Mesendoderm (in vitro differentiated cells): ENCODE data around the gene HOXB5. TPM values are rescaled to one million over a fixed set of nuclear protein-coding genes. Genes with fewer than 3 reads are reported as not detected.

Experiments used
- DNase-seq: peaks from one replicate; pipeline ENCODE4 v3.0.0; 2013
- H2AK5ac ChIP-seq: 2 replicates; pipeline ENCODE4 v1.6.1; 2013; ENCODE audit warnings: low read length, inconsistent platforms
- H2BK120ac ChIP-seq: 2 replicates; pipeline ENCODE4 v1.6.1; 2013; ENCODE audit warnings: low read depth, mild to moderate bottlenecking, low read length, moderate library complexity, mixed read lengths
- H2BK15ac ChIP-seq: replicated peaks from 2 replicates; pipeline ENCODE4 v1.6.1; 2013; ENCODE audit warnings: low read depth, mild to moderate bottlenecking, moderate library complexity
- H2BK5ac ChIP-seq: 2 replicates; pipeline ENCODE4 v1.6.1; 2013; ENCODE audit warnings: low read length, inconsistent platforms
- H3K18ac ChIP-seq: 2 replicates; pipeline ENCODE4 v1.6.1; 2013; ENCODE audit warnings: mild to moderate bottlenecking, low read length, mixed read lengths
- H3K23ac ChIP-seq: one replicate; pipeline ENCODE4 v1.6.1; 2013; ENCODE audit warnings: low read length
- H3K27ac ChIP-seq: 2 replicates; pipeline ENCODE4 v1.5.1; 2013; ENCODE audit warnings: low read depth, mild to moderate bottlenecking, inconsistent platforms, low read length, moderate library complexity
- H3K27me3 ChIP-seq: 2 replicates; pipeline ENCODE4 v1.6.1; 2013; ENCODE audit warnings: low read length, control low read depth, mild to moderate bottlenecking, inconsistent platforms; ENCODE audit not compliant: insufficient read depth, poor library complexity
- H3K36me3 ChIP-seq: 2 replicates; pipeline ENCODE4 v1.6.1; 2013; ENCODE audit warnings: low read length, inconsistent platforms; ENCODE audit not compliant: control insufficient read depth, insufficient read depth
- H3K4ac ChIP-seq: one replicate; pipeline ENCODE4 v1.6.1; 2013; ENCODE audit warnings: low read depth, mild to moderate bottlenecking, low read length, moderate library complexity
- H3K4me1 ChIP-seq: 2 replicates; pipeline ENCODE4 v1.6.1; 2013; ENCODE audit warnings: low read depth, low read length, inconsistent platforms; ENCODE audit not compliant: control insufficient read depth
- H3K4me2 ChIP-seq: 2 replicates; pipeline ENCODE4 v1.6.1; 2013; ENCODE audit warnings: low read length
- H3K4me3 ChIP-seq: 2 replicates; pipeline ENCODE4 v1.5.1; 2013; ENCODE audit warnings: mild to moderate bottlenecking, low read length
- H3K56ac ChIP-seq: one replicate; pipeline ENCODE4 v1.6.1; 2013; ENCODE audit warnings: low read length
- H3K79me1 ChIP-seq: 2 replicates; pipeline ENCODE4 v1.6.1; 2013; ENCODE audit warnings: low read length, inconsistent platforms
- H3K79me2 ChIP-seq: 2 replicates; pipeline ENCODE4 v1.6.1; 2013; ENCODE audit warnings: mild to moderate bottlenecking, low read length; ENCODE audit not compliant: control insufficient read depth, insufficient read depth
- H3K9ac ChIP-seq: 2 replicates; pipeline ENCODE4 v1.6.1; 2013; ENCODE audit warnings: low read length, inconsistent platforms
- H4K5ac ChIP-seq: one replicate; pipeline ENCODE4 v1.6.1; 2013; ENCODE audit warnings: low read length
- H4K8ac ChIP-seq: one replicate; pipeline ENCODE4 v1.6.1; 2013; ENCODE audit warnings: low read depth, mild to moderate bottlenecking, control low read depth, low read length, moderate library complexity
- WGBS: extraction: QIAGEN DNeasy Blood & Tissue Kit; methylation state at CpG from one replicate; pipeline ENCODE4 v1.1.7; 2013; ENCODE audit warnings: low lambda C conversion rate, missing lambda C conversion rate; ENCODE audit not compliant: insufficient coverage; ENCODE audit errors: extremely low coverage; 5-methylcytosine and 5-hydroxymethylcytosine counted together
- polyA plus RNA-seq, 2 experiments: library from polyadenylated mRNA; stranded (reverse); fragments of 200-250 nt; gene quantifications; one replicate each; pipeline ENCODE4 v1.2.3, GENCODE V29; 2013

Gene HOXB5
- polyA plus RNA-seq (2013, experiment 1 of 2): not detected
- polyA plus RNA-seq (2013, experiment 2 of 2): not detected

- Histone ChIP-seq H3K36me3 (no peaks in the 10 kb centered on the region), H3K18ac (no peak within 1 kb of the TSS), H3K4me3 (no peak within 1 kb of the TSS), H2BK120ac (no peak within 1 kb of the TSS), H3K79me2 (no peaks in the 10 kb centered on the region), H4K5ac (no peak within 1 kb of the TSS), H3K27ac (no peak within 1 kb of the TSS), H3K27me3 (peaks cover 89% of the 10 kb centered on the region), H3K56ac (peak within 1 kb of the TSS; percentile 76), H2BK15ac (no peak within 1 kb of the TSS), H4K8ac (no peak within 1 kb of the TSS), H3K4me1 (peaks cover 2% of the 10 kb centered on the region), H3K9ac (peak within 1 kb of the TSS; percentile 44), H2AK5ac (no peak within 1 kb of the TSS), H3K23ac (peak within 1 kb of the TSS; percentile 66), H3K4ac (no peak within 1 kb of the TSS), H2BK5ac (no peak within 1 kb of the TSS), H3K79me1 (no peaks in the 10 kb centered on the region), H3K4me2 (peak within 1 kb of the TSS; percentile 54)
- DNase-seq: peak; percentile 55
- no CpG with 5 or more reads among the region's 50 CpGs for WGBS
Measured at GRCh38 chr17:48593126-48593829, at the start of gene HOXB5. TSS of gene HOXB5 (minus strand) at chr17:48593779. CDS start at chr17:48593682, 97 bp downstream.

GRCh38 chr17:48642843-48643696 lies 49.5 kb upstream of the HOXB5 start:
- Histone ChIP-seq H3K56ac (peak overlapping the region; percentile 52), H3K79me2 (peaks cover 1% of the 10 kb centered on the region), H3K27ac (no peak overlapping the region), H2BK5ac (no peak overlapping the region), H2AK5ac (no peak overlapping the region), H3K4me2 (peak overlapping the region; percentile 5), H4K8ac (no peak overlapping the region), H3K4me1 (peaks cover 6% of the 10 kb centered on the region), H3K27me3 (peaks cover 68% of the 10 kb centered on the region), H2BK120ac (no peak overlapping the region), H3K23ac (peak overlapping the region; percentile 6), H3K36me3 (no peaks in the 10 kb centered on the region), H3K4me3 (no peak overlapping the region), H3K79me1 (no peaks in the 10 kb centered on the region), H4K5ac (no peak overlapping the region), H2BK15ac (no peak overlapping the region), H3K4ac (no peak overlapping the region), H3K18ac (no peak overlapping the region), H3K9ac (peak overlapping the region; percentile 39)
- DNase-seq: no peak
- no CpG with 5 or more reads among the region's 23 CpGs for WGBS

DNA sequence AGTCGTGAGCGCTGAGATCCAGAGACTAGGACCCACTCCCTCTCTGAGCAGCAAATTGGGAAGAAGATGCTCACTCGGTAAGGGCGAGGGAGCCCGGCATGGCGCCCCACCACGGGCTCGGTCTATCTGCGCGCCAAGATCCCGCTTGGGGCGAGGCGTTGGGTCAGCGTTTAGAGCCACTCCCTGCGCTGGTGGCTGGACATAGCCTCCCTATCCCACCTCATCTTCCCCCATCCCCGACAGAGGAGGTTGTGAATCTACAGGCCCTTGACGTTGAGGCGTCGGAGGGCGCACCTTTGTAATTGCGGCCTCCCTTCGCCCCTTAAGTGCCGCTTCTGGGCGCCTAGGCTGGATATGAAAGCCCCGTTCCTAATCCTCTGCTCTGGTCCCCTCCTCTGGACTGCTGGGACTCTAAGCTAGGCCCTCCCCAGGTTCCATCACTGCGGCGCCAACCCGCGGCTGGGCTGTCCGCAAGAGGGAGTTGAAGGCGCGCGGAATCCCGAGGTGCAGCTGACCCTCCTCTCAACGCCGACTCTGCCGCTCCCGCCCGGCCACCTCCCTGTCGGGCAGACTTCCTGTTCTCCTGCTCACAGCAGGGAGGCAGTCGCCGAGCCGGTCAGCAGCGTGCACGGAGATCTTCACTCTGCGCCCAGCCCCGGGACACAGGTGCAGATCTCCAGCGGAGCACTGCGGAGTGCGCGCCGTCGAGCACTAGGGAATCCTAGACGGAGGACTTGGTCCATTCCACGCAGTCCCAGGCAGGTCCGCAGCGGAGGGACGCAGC lies 48.7 kb upstream of the HOXB5 start:
- Histone ChIP-seq H3K9ac (peak overlapping the region; percentile 55), H3K56ac (peak overlapping the region; percentile 52), H2BK120ac (no peak overlapping the region), H3K79me2 (peaks cover 1% of the 10 kb centered on the region), H3K27ac (no peak overlapping the region), H3K18ac (no peak overlapping the region), H3K79me1 (no peaks in the 10 kb centered on the region), H4K5ac (no peak overlapping the region), H3K4ac (no peak overlapping the region), H2BK5ac (no peak overlapping the region), H3K4me3 (no peak overlapping the region), H3K36me3 (no peaks in the 10 kb centered on the region), H2BK15ac (no peak overlapping the region), H2AK5ac (no peak overlapping the region), H3K23ac (peak overlapping the region; percentile 20), H3K4me2 (peak overlapping the region; percentile 45), H3K4me1 (peaks cover 6% of the 10 kb centered on the region), H4K8ac (no peak overlapping the region), H3K27me3 (peaks cover 76% of the 10 kb centered on the region)
- DNase-seq: peak; percentile 91
- no CpG with 5 or more reads among the region's 58 CpGs for WGBS

DNA sequence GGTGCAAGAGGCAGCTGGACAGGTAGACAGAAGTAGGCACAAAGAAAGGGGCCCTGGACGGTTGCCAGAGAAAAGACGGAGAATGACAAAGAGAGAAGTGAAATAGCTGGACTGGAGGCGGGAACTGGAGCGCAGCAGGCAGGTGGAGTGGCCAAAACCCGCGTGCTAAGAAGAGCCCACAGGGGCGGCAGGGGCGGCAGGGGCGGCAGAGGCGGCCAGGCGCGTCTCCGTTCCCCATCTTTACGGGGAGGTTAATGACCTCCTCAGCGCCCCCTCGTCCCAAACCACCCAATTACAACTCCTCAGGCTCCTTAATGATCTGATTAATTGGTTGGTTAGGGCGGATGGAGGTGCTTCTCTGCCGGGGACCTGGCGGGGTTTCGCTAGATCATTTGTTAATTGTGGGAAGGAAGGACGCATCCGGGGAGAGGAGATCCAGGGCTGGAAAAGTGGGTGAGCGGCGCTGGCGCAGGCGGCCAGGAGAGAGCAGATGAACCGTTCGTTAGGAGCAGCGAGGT lies 48.0 kb upstream of the HOXB5 start:
- H3K56ac ChIP-seq: peak overlapping the region; percentile 52
- H3K4me1 ChIP-seq: peaks cover 6% of the 10 kb centered on the region
- no peak overlapping the region for H3K27ac ChIP-seq
- H3K27me3 ChIP-seq: peaks cover 79% of the 10 kb centered on the region
- H3K23ac ChIP-seq: peak overlapping the region; percentile 20
- no peak overlapping the region for H4K8ac ChIP-seq
- H3K36me3 ChIP-seq: no peaks in the 10 kb centered on the region
- no peaks in the 10 kb centered on the region for H3K79me1 ChIP-seq
- no peak overlapping the region for H3K18ac ChIP-seq
- DNase-seq: no peak
- no peak overlapping the region for H2BK120ac ChIP-seq
- peak overlapping the region; percentile 45 for H3K4me2 ChIP-seq
- no peak overlapping the region for H2BK5ac ChIP-seq
- no peak overlapping the region for H2AK5ac ChIP-seq
- H4K5ac ChIP-seq: no peak overlapping the region
- H3K4ac ChIP-seq: no peak overlapping the region
- H3K9ac ChIP-seq: peak overlapping the region; percentile 55
- no CpG with 5 or more reads among the region's 29 CpGs for WGBS
- no peak overlapping the region for H3K4me3 ChIP-seq
- no peak overlapping the region for H2BK15ac ChIP-seq
- peaks cover 1% of the 10 kb centered on the region for H3K79me2 ChIP-seq

DNA sequence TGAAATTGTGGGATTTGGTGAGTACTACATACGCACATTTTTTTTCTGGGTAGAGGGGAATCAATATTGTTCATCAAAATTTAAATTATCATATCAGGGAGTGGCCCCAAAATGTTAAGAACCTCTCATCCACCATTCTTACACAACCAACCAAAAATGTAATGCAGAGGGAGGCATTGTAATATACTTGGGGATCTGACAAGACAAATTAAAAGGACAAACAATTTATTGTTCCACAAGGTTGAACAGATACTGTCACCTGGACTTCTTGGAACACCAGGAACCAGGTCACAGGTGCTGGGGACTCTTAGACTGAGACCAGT lies 47.2 kb upstream of the HOXB5 start:
- Histone ChIP-seq H3K9ac (no peak overlapping the region), H2BK15ac (no peak overlapping the region), H2BK120ac (no peak overlapping the region), H3K36me3 (no peaks in the 10 kb centered on the region), H3K23ac (no peak overlapping the region), H2AK5ac (no peak overlapping the region), H3K27me3 (peaks cover 82% of the 10 kb centered on the region), H3K4me1 (peaks cover 6% of the 10 kb centered on the region), H3K4ac (no peak overlapping the region), H3K79me2 (peaks cover 1% of the 10 kb centered on the region), H4K8ac (no peak overlapping the region), H4K5ac (no peak overlapping the region), H3K56ac (no peak overlapping the region), H3K18ac (no peak overlapping the region), H3K4me2 (no peak overlapping the region), H3K4me3 (no peak overlapping the region), H3K79me1 (no peaks in the 10 kb centered on the region), H2BK5ac (no peak overlapping the region), H3K27ac (no peak overlapping the region)
- DNase-seq: no peak
- WGBS: no CpG with 5 or more reads among the region's 1 CpG
